ENCODE data around the gene GSG1.
"Not testable (repeated sequence)": the region's sequence is repeated elsewhere in the genome, so short reads cannot be mapped to it uniquely, and the experiment has no call there.

GSG1 gene

DNA sequence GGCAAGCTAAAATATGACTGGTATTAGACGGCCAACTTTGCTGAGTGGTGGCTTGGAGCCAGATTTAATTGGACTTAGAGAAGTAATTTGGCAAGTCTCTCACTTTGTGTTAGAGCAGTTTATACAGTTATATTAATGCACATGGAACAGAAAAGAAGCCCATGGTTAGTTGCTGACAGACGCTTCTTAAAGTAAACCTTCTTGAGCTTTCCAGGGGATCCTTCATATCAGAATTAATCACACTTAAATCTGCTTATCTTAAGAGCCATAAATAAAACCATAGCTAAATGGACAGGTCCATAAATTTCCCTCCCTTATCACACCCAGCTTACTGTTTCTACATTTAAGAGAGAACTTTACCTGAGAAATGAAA is 9.6 kb downstream of the GSG1 start:
- in situ Hi-C loops (cut with HindIII; ENCODE audit: low sequenced_read_pairs): no loop called here

DNA sequence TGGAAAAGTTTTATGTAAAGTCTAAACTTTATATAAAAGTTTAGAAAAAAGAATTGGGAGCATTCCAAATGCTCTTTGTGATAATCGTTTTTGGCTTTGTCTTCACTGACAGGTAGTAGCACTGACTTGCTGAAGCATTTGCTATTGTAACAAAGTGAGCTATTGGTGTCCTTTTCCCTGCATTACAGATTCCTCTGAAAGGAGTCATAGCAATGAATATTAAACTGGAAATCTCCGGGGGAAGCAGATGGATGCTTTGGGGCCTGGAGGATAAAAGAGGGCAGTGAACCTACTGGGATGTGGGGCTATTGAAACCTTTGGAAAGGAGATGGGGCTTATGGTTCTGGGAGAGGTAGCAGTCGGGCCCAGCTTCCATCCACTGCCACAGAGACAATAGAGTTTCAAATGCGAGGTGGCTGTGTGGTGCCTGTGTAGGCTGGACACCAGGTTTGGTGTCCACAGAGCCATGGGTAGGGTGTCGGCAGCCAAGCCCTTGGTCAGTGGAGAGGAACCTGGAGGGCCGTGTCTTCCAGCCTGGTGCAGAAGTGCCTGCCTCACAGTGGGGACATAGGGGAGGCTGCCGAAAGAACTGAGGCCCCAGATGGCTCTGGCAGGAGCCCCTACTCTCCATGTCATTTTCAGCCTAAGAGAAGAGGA is 10.1 kb downstream of the GSG1 start:
- in situ Hi-C loops (cut with HindIII; ENCODE audit: low sequenced_read_pairs): no loop called here

DNA sequence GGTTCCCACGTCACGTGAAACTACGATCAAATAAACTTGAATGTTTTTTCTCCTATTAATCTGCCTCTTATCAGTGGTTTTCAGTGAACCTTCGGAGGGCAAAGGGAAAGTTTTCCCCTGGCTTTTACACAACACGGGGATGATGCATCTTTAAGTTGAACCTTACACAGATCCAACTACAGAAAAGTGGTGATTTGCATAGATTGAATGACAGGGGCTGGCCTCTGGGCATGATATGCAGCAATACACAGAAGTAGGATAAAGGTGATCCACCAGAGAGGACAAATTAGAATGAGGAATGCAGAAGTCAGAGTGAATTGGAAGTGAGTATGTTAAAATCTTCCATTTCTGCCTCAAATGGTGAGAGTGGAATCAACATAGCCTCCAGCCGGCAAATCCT is 11.6 kb downstream of the GSG1 start:
- in situ Hi-C loops (cut with HindIII; ENCODE audit: low sequenced_read_pairs): no loop called here

DNA sequence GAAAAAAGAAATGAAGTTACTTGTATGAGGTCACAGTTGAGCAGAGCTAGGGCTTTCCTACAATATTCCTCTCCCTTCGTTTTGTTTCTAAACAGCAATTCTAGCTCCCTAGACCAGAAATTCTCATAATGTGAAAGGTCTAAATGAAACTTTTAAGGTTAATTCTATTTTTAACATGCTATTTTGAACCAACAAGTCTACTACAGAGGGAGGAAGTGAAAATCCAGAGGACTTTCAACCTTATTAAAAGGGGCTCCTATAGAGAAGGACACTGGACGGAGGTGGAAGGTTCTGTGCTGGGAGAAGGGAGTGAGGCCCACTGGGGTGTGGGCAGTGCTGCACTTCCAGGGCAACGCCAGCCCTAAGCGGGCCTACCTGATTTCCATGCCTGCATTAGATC is 13.4 kb downstream of the GSG1 start:
- in situ Hi-C loops (cut with HindIII; ENCODE audit: low sequenced_read_pairs): no loop called here

DNA sequence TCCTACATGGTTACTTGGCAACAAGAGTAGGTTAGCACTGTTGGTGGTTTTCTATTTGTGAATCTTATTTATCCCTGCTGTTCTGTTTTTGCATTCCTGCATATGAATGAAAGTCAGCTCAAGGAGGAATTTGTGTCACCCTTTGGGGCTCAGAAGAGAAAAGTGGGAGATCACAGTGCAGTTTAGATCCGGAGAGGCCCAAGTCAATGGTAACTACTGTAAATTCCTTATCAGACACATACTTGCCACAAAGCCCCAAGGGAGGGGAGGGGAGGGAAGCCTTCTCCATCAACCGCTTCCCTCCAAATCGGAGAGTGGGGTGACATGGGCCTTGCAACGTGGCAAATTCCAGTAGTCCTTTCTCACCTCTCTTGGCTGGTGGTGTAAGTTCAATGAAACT is 15.0 kb downstream of the GSG1 start:
- in situ Hi-C loops (cut with HindIII; ENCODE audit: low sequenced_read_pairs): no loop called here

GRCh38 chr12:13087766-13088165 is 15.7 kb downstream of the GSG1 start:
- in situ Hi-C loops (cut with HindIII; ENCODE audit: low sequenced_read_pairs): no loop called here

- in situ Hi-C loops (cut with HindIII; ENCODE audit: low sequenced_read_pairs): no loop called here
These were observed 17.3 kb downstream of the GSG1 start for GRCh38 chr12:13085968-13086686.

DNA sequence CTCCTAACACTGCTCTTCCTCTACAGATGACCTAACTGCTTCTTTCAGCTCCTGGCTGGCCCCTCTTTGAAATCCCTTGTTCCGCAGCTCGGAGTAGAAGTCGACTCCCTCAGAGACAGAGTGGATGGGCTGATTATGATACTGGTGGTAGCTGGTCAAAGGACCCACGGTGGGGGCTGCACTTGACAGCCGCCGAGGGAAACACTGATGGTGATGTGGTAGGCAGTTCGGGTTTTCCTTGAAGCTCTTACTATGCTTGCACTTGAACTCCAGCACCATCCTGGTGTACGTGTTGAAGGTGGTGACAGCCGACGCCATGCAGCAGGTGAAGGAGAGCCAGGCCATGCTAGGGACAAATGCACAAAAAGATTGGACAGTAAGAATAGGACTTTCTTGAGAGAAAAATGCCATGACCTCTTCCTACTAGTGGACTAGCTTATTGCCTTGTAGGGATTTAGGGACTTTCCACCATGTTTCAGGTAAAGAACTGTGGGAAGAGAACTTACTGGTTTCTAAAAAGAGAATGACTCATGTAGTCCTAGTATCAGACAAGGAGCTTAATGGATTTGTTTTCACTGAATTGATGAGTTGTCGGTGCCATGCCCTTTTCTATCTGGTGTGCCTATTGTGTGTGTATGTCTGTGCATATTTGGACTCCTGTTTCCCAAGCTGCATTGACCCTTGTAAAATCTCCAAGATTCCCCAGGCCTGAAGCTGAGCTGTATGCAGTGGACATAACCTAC is 18.4 kb downstream of the GSG1 start:
- in situ Hi-C loops (cut with HindIII; ENCODE audit: low sequenced_read_pairs): no loop called here

GRCh38 chr12:13083638-13084037 is 19.8 kb downstream of the GSG1 start:
- in situ Hi-C loops (cut with HindIII; ENCODE audit: low sequenced_read_pairs): not testable (repeated sequence)

GRCh38 chr12:13082861-13083260 is 20.6 kb downstream of the GSG1 start:
- in situ Hi-C loops (cut with HindIII; ENCODE audit: low sequenced_read_pairs): no loop called here

- in situ Hi-C loops (cut with HindIII; ENCODE audit: low sequenced_read_pairs): no loop called here
These were observed 23.2 kb downstream of the GSG1 start for GRCh38 chr12:13080266-13080665.

DNA sequence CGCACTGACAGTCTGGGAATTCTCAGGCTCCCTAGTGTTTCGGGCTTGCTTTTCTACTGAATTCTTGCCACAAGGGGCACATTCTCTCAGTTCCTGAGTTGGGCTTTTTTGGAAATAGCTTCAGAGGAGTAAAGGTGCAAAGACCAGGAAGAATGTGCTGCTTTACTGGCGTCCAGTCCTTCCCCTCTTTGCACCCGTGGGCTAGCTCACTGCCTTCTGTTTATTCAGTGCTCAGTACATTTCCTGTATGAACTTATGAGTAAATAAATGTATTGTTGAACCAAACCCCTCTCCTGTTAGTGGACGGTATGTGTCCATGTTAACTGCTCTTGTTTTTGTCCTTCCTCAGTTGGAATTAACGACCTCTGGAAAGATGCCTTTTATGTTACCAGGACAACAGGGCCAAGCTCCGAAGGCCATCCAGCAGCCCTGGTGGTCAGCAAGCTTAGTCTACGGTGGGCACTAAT is 24.0 kb downstream of the GSG1 start:
- in situ Hi-C loops (cut with HindIII; ENCODE audit: low sequenced_read_pairs): no loop called here

DNA sequence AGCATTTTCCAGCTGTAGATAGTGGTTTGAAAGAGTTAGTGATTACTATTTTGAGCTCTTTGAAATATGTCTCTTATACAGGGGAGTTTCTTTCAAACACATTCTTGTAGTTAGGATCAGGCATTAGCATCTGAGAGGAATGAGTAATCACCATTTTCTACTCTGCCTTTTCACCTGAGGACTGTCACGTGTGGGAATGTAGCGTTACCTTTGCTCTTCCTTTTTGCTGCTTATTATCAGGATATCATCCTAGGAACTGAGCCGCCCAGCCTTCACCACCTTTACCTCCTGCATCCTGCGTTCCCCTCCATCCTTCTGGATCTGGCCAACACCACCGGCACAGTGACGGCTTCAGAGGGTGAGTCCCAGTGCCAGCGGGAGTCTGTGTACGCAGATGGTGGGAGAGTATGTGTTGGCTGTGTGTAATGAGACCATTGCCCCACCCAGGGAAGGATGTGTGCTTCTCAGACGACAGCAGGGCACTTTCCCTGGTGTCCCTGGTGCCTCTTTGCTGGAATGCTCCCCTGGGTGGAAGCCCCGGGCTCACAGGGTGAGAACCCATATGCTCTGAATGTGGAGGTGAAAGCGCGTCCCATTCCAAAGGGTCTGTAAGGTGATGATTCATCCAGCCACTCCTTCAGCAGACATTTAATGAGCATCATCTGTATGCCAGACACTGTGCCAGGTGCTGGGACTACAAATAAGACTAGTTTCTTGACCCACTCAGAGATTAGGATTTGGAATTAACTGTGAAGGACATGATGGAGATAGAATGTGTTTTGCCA is 27.5 kb downstream of the GSG1 start:
- in situ Hi-C loops (cut with HindIII; ENCODE audit: low sequenced_read_pairs): no loop called here

GRCh38 chr12:13075118-13075480 is 28.4 kb downstream of the GSG1 start:
- in situ Hi-C loops (cut with HindIII; ENCODE audit: low sequenced_read_pairs): no loop called here

DNA sequence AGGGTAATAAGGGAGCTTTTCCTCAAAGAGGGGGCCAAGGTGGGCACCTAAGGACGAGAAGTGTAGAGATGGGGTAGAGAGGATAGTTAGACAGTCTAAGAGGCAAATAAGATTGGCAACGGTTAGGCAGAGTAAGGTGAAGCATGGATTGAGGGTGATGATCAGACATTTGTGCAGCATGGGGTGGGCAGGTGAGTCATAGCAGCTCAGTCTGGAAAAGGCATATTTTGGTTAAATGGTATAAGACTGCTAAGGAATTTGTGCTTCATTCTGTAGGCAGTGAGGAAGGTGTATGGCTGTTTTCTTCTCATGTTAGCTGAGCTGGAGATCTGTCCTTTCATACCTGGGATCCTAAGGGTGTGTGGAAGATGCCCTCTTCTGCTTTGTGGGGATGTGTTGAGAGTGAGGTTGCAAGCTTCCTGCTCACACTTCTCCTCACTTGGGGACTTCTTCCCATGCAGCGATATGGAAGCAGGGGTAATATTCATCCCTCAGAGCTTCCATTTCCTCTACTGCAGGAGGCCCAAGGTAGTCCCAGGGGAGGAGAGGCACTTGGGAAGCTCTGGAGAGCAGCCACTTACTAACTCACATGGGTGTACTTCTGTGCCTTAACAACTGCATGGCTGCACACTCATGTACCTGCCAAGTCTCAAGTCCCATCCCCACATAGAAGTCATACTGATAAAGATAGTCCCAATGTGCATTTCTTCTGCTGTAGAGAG is 28.9 kb downstream of the GSG1 start:
- in situ Hi-C loops (cut with HindIII; ENCODE audit: low sequenced_read_pairs): no loop called here

- in situ Hi-C loops (cut with HindIII; ENCODE audit: low sequenced_read_pairs): no loop called here
These were observed 30.3 kb downstream of the GSG1 start for GRCh38 chr12:13073173-13073572.

DNA sequence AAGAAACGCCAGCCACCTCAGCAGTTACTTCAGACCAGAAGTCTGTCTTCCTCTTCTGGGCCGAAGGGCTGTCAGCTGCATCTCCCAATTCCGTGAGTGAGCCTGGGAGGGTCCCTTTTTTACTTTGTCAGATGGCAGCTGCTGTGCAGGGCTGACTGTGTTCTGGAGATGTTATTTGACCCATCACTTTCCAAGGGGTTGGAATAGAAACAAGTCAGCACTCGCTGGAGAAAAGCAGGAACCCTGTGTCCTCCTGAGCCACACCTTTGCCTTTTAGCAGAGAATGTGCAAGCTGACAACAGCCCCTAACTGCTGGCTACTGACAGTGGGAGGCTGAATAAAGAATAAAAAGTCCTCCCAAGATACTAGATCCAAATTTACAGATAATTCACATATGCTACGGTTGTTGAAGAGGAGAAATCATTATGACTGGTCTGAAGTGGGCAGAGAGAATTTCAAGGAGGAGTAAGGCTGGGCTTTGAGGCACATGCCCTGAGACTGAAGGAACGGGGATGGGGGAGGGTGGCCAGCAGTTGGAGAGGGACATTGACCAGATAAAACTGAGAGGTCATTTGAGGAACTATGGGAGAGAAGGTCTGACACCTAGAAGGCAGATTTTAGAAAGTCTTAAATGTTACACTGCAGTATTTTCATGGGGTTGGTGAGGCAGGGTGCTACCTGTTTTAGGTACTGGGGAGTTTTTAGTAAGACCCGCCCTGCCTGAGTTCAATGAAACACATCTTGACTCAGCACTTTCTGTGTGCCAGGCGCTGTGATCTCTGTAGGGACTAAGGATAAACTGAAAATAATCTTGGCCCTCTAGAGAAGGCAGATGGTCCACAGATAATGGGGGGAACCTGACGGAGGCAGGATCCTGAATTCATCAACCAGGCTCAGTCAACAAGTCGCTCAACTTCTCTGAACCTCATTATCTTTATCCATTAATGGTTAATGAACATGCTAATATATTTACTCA is 31.9 kb downstream of the GSG1 start:
- in situ Hi-C loops (cut with HindIII; ENCODE audit: low sequenced_read_pairs): no loop called here

DNA sequence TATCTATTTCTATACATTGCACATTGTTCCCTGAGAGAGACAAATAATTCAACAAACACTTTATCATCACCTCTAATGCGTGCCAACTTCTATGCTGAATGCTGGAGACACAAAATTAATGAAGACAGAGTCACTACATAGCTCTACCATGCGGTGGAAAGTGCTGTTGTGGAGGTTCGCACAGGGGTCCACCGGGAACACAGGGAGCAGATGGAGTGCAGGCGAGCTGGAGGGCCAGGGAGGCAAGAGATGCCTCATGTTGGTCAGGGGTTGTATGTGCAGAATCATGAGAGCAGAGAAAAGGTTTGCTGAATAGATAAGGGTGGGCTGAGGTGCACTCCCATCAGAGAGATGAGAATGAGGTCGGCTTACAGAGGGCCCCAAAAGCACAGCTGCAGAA is 34.1 kb downstream of the GSG1 start:
- in situ Hi-C loops (cut with HindIII; ENCODE audit: low sequenced_read_pairs): no loop called here

GRCh38 chr12:13067322-13067721 is 36.1 kb downstream of the GSG1 start:
- in situ Hi-C loops (cut with HindIII; ENCODE audit: low sequenced_read_pairs): no loop called here

Data from endothelial cell of hepatic sinusoid (primary cell).